Measurements from ENCODE around the gene FCSK.
"Not testable (repeated sequence)": the region's sequence is repeated elsewhere in the genome, so short reads cannot be mapped to it uniquely, and the experiment has no call there.

FCSK gene

GRCh38 chr16:70430667-70431536 is 23.5 kb upstream of the FCSK start:
- no peak for DNase-seq (ENCODE audit: low read depth, low spot score)

- no peak for DNase-seq (ENCODE audit: low read depth, low spot score)
Measured at GRCh38 chr16:70432356-70432722, 22.1 kb upstream of the FCSK start.

- DNase-seq (ENCODE audit: low read depth, low spot score): no peak
Measured at GRCh38 chr16:70432723-70433457, 21.5 kb upstream of the FCSK start.

- no peak for DNase-seq (ENCODE audit: low read depth, low spot score)
Measured at GRCh38 chr16:70433458-70434103, 20.8 kb upstream of the FCSK start.

DNA sequence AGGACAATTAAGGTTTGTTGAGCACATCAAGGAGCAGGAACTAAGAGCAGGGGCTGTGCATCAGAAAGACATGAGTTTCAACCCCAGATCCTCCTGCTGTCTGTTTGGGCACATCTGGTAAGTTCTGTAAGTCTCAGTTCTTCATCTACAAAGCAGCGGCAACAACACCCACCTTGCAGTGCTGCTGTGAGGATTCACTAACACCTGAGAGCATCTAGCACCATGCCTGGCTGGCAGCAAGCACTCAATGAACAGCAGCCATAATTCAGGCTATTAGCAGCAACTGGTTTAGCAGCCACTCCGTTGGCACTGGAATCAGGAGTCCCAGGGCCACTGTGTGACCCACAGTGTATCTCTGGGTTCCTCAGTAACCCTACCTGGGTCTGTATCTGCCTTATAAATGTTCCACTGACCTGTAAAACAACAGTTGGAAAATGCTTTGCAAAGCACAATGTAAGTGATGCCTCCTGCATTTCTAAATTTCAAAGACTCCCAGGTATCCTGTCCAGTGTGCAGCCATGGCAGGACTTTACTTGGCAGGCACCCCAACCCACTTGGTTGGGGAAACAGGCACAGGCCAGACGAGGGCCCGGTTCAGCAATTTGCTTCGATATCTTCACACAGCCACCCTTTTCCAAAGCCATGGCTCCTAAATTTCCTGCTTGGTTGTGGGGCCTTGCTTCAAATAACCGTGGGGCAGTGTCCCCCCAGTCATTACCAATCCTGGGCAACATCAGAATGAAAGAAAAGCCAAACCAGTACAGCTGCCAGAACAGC is 19.7 kb upstream of the FCSK start:
- no peak for DNase-seq (ENCODE audit: low read depth, low spot score)

DNA sequence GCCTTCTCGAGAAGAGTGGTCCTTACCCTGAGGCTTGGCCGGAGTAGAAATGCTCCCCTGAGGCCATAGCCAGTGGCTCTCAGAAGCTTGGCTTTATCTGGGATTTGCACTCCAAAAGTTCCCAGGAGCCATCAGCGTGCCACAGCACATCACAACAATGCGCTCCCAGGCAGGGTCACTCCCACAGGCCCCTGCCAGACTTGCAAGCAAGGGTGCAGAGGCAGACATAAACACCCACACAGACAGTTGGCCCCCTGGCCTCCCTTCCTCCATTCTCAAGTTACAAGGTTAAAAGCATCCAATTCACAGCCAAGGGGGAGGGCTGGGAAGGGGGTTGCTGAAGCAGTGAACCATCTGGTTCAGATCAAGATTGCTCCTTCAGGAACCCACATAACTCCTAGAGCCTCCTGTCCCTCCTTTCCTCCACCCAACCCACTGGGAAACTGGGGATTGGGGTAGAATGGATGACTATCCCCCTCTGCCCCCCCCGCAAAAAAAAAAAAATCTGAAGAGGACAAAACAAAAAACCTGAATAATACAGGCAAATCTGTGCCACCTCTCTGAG is 17.3 kb upstream of the FCSK start:
- no peak for DNase-seq (ENCODE audit: low read depth, low spot score)

DNA sequence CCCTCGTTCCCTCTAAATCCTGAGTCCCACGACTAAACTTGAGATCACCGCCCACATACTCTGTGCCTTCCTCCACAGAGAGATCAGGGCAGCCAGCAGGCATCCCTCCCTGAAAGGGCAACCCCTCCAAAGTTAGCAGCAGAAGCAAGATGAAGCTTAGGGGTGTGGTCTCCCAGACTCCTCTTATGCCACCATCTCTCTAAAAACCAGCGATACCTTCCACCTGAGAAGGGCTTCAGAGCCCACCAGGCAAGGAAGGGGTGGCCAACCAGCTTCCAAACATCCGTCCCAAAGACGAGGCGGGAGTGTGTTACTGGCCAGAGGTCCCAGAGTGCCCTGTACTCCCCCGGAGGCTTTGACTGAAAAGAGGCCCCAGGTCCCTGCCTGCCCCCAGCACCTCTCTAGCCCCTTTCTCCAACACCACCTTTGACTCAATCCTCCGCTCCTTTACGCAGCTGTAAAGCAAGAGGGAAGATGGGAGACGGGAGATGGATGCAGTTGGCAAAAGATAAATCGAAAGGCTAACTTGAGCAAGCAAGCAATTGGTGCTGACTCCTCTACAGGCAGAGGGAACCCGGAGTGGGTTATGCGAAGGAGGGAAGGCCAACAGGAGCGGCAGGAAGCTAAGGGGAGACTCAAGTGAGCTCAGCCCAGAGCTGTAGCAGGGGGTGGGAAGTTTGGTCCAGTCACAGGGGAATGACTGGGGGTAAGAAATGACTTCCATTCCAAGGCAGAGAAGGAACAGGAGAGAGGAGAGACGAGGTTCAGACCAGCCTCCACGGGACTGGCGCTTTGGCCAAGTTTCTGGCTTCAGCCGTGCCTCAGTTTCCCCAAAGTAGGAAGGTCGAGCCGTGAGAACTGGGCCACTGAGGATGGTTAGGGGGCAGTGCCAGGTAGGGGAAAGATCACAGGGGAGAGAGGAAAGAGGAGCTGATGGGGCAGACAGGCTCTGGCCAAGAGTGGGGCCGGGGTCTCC is 16.5 kb upstream of the FCSK start:
- no peak for DNase-seq (ENCODE audit: low read depth, low spot score)

GRCh38 chr16:70438585-70438968 is 15.8 kb upstream of the FCSK start:
- no peak for DNase-seq (ENCODE audit: low read depth, low spot score)

- no peak for DNase-seq (ENCODE audit: low read depth, low spot score)
Measured at GRCh38 chr16:70438969-70439862, 15.2 kb upstream of the FCSK start, which contains the start of gene ST3GAL2. Gene ST3GAL2 (minus strand): TSS chr16:70439100. CDS start chr16:70398530, 40,570 bp downstream.

DNA sequence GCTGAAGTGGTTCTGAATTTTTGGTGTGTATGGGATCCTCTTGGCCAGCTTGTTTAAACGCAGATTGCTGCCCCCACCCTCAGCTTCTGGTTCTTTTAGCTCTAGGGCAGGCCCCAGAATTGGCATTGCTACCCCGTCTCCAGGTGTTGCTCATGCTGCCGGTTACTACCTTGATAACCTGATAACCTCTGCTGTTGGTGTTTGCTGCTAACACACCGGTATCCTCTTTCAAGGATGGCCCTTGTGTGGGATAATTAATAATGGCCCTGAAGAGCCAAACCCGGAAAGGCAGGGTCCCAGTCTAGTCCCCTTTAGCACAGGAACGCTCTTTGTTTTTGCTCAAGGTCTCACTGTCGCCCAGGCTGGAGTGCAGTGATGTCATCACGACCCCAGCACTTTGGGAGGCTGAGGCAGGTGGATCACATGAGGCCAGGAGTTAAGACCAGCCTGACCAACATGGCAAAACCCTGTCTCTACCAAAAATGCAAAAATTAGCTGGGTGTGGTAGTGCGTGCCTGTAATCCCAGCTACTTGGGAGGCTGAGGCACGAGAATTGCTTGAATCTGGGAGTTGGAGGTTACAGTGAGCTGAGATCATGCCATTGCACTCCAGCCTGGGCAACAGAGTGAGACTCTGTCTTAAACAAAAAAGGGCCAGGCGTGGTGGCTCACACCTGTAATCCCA is 14.2 kb upstream of the FCSK start:
- DNase-seq (ENCODE audit: low read depth, low spot score): no peak

DNA sequence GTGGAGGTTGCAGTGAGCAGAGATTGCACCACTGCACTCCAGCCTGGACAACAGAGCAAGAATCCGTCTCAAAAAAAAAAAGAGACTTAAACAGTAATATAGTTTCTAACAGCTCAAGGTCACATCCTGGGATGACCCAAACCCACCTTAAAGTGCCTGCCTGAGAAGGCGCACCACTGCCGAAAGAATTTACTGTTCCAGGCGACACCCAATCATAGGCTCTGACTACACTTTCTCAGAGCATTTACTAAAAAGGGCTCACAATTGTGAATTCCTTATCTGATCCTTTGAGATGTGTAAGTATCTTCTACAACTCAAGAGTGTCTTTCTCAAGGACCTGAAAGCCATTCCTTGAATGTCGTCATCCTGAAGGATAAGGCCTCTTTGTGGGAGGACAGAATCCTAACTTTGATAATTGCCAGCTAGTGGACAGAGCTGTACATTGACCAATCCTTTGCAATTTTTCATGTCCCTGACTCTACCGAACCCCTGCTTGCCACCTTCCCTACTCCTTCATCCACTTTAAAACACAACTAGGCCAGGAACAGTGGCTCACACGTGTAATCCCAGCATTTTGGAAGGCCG is 12.9 kb upstream of the FCSK start:
- no peak for DNase-seq (ENCODE audit: low read depth, low spot score)

GRCh38 chr16:70442344-70442743 is 12.1 kb upstream of the FCSK start:
- no peak for DNase-seq (ENCODE audit: low read depth, low spot score)

- DNase-seq (ENCODE audit: low read depth, low spot score): no peak
Measured at GRCh38 chr16:70444249-70445063, 9.9 kb upstream of the FCSK start.

DNA sequence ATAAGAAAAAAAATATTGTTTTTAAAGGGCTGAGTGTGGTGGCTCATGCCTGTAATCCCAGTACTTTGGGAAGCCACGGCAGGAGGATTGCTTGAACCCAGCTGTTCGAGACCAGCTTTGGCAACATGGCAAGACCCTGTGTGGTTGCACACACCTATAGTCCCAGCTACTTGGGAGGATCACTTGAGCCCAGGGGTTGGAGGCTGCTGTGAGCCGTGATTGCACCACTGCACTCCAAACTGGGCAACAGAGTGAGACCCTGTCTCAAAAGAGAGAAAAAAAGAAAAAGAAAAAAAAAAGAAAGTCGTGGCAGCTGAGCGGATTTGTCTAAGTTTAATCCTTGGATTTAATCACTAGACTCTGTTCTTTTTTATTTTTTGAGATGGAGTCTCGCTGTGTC is 6.3 kb upstream of the FCSK start:
- DNase-seq (ENCODE audit: low read depth, low spot score): no peak

DNA sequence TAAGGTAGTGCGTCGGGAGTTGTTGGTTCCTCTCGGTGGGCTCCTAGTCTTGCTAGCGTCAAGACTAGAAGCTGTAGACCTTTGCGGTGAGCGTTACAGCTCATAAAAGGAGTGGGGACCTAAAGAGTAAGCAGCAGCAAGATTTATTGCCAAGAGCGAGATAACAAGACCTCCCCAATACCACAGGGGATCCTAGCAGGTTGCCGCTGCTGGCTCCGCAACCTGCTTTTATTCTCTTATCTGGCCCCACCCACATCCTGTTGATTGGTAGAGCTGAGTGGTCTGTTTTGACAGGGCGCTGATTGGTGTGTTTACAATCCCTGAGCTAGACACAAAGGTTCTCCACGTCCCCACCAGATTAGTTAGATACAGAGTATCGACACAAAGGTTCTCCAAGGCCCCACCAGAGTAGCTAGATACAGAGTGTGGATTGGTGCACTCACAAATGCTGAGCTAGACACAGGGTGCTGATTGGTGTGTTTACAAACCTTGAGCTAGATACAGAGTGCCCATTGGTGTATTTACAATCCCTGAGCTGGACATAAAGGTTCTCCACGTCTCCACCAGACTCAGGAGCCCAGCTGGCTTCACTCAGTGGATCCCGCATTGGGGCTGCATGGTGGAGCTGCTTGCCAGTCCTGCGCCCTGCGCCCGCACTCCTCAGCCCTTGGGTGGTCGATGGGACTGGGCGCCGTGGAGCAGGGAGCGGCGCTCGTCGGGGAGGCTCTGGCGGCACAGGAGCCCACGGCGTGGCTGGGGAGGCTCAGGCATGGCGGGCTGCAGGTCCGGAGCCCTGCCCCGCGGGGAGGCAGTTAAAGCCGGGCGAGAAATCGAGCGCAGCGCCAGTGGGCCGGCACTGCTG is 4.0 kb upstream of the FCSK start:
- DNase-seq (ENCODE audit: low read depth, low spot score): not testable (repeated sequence)

DNA sequence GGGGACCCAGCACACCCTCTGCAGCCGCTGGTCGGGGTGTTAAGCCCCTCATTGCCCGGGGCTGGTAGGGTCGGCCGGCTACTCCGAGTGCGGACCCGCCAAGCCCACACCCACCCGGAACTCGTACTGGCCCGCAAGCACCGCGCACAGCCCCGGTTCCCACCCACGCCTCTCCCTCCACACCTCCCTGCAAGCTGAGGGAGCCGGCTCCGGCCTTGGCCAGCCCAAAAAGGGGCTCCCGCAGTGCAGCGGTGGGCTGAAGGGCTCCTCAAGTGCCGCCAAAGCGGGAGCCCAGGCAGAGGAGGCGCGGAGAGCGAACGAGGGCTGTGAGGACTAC is 3.4 kb upstream of the FCSK start:
- DNase-seq (ENCODE audit: low read depth, low spot score): not testable (repeated sequence)

Data from iPS DF 19.7 (cell line).